Subcutaneous abdominal adipose tissue (tissue), 5 donors: ENCODE data around the gene ADGRA1.

ENCODE experiments used
- H3K27ac ChIP-seq: one replicate; pipeline ENCODE4 v1.7.0; 2013; ENCODE audit warnings: low read depth, mild to moderate bottlenecking, inconsistent platforms, low read length, moderate library complexity
- H3K27me3 ChIP-seq, 5 donors: one replicate each; pipeline ENCODE4 v1.7.0; 2013; ENCODE audit warnings: low read length in 5 of 5, inconsistent platforms in 1 of 5; ENCODE audit not compliant: control insufficient read depth in 5 of 5, insufficient read depth in 4 of 5
- H3K36me3 ChIP-seq, 5 donors: one replicate each; pipeline ENCODE4 v1.7.0; 2013; ENCODE audit warnings: low read length in 5 of 5; ENCODE audit not compliant: control insufficient read depth in 5 of 5, insufficient read depth in 5 of 5
- H3K4me1 ChIP-seq, 5 donors: one replicate each; pipeline ENCODE4 v1.7.0; 2013; ENCODE audit warnings: low read length in 5 of 5, mild to moderate bottlenecking in 3 of 5, moderate library complexity in 1 of 5; ENCODE audit not compliant: control insufficient read depth in 5 of 5, insufficient read depth in 5 of 5
- H3K4me3 ChIP-seq, 5 donors: one replicate each; pipeline ENCODE4 v1.7.0; 2013; ENCODE audit warnings: low read length in 5 of 5, low read depth in 1 of 5
- H3K9ac ChIP-seq, 5 donors: one replicate each; pipeline ENCODE4 v1.7.0; 2013; ENCODE audit warnings: low read length in 5 of 5, mild to moderate bottlenecking in 4 of 5, moderate library complexity in 3 of 5
- H3K9me3 ChIP-seq, 5 donors: one replicate each; pipeline ENCODE4 v1.7.0; 2013; ENCODE audit warnings: low read length in 5 of 5; ENCODE audit not compliant: control insufficient read depth in 5 of 5
- donor health status: healthy.
- donor health status: healthy.
- donor health status: healthy.
- donor health status: healthy.
- donor health status: healthy.

Gene ADGRA1

DNA sequence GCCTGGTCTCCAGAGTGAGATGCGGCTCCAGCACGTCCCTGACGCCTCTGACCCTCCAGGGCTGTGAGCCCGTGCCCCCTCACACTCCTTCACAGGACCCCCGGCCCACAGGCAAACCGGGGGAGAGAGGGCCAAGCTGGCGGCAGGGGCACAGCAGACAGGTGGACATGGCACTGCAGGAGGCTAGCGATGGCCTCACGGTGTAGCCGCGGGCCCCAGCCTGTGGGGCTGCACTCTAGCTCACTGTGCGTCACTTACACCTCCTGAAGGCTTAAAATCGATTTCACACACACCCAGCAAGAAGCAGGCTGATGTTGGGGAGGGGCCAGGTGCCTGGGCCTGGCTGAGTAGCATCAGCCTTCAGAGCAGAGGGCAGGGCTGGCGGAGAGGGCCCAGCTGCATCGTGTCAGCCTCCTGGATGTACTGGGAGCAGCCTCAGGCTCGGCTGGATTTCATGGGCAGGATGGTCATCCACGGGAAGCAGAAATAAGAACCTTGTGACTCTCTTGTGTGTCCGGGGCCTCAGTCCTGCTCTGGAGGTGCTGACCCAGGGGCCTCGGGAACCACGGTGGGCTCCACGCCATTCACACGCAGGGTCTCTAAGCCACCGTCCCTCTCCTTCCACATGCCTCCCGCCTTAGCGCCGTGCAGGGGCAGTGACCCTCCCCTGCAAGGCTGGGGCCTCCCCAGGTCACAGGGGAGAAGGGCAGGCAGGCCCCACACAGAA, 52.9 kb downstream of the ADGRA1 start:
- Histone ChIP-seq H3K9me3 (no peaks in the 10 kb centered on the region), H3K4me1 (peaks cover 0 to 3% (median 0%) of the 10 kb centered on the region in 5 donors), H3K27me3 (peaks cover 21 to 39% (median 28%) of the 10 kb centered on the region in 5 donors), H3K4me3 (no peak overlapping the region), H3K9ac (no peak overlapping the region), H3K36me3 (no peaks in the 10 kb centered on the region), H3K27ac (no peak overlapping the region)

DNA sequence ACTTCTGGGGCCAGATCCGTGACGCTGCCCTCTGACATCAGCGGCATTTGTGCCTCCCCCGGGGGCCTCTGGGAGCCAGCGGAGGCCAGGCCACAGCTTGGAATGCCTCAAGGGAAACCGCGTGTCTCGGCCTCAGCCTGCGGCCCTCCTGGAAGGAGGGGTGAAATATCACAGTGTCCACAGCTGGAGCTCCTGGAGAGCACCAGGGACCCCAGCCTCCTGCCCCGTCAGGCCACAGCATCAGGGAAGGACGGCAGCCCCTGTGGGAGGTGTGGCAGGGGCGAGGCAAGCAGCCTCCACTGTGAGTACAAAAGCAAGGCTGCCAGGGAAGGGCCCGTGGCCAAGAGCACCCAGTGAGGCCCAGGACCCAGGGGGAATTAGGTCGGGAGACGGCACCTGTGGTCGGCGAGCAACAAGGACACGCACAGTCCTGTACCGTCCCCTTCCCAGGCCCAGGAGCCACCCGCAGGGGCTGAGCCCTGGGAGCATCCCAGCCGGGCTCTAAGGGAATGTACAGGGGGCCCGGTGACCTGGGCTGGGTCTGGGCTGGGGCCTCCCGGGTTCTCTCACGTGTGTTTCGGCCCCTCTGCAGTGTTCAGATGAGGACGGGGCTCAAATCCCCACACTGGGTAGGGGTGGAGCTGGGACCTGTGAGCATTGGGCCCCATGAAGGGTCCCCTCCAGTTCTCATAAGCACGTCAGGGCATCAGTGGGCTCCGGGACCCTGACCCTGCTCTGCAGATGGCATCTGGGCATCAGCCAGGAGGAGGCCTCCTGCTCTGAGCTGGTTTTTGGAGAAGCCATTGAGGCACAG, 53.6 kb downstream of the ADGRA1 start:
- peaks cover 21 to 39% (median 28%) of the 10 kb centered on the region in 5 donors for H3K27me3 ChIP-seq
- no peak overlapping the region for H3K27ac ChIP-seq
- no peak overlapping the region for H3K9ac ChIP-seq
- no peaks in the 10 kb centered on the region for H3K9me3 ChIP-seq
- peaks cover 0 to 3% (median 0%) of the 10 kb centered on the region in 5 donors for H3K4me1 ChIP-seq
- H3K36me3 ChIP-seq = no peaks in the 10 kb centered on the region
- H3K4me3 ChIP-seq = no peak overlapping the region

DNA sequence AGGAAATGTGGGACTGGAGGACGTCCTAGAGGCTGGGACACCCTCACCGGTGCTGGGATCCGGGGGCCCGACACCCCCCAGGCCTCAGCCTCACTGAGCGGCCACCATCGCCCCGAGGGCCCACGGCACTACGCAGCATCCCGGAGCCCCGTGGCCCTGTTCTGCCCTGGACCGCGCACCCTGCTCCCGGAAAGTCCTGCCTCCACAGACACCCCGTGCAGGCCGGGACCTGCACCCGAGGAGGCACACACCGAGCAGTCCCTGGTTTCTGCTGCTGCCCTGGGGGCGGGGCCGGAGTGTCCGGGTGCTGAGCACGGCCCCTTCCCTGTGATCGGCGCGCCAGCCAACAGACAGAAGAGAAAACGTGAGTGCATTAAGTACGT, 54.2 kb downstream of the ADGRA1 start:
- Histone ChIP-seq H3K9me3 (peaks cover 0 to 4% (median 0%) of the 10 kb centered on the region in 5 donors), H3K4me1 (peaks cover 0 to 3% (median 0%) of the 10 kb centered on the region in 5 donors), H3K27ac (no peak overlapping the region), H3K4me3 (no peak overlapping the region), H3K27me3 (peaks cover 21 to 39% (median 28%) of the 10 kb centered on the region in 5 donors), H3K9ac (no peak overlapping the region), H3K36me3 (no peaks in the 10 kb centered on the region)

DNA sequence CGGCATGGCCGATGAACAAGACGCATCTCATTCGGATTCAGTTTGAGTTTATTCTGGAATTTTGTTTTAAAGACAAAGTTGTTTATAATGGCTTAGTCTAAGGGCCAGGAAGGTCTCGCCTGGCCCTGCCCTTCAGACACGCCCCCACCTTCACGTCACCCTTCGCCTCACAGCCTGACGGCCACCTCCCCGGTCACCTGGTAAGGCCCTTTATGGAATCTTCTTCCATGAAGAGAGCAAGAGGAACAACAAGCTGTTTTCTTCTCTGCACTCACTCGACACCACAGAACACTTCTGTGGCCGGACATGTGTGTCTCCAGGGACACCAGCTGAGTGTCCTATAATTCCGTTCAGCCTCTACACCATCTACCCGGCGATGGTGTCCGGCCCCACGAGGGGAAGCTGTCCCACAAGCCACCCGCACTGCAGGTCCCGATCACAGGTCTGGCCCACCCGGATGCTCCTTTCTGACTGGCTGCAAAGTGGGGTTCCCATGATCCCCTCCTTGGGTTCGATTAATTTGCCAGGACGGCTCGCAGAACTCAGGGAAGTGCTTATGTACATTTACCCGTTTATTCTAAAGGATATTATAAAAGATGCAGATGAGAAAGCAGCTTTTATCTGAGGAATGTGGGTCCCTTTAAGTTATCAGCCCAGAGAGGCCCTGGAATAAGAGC, 54.9 kb downstream of the ADGRA1 start:
- peaks cover 0 to 11% (median 6%) of the 10 kb centered on the region in 5 donors for H3K9me3 ChIP-seq
- H3K4me3 ChIP-seq = no peak overlapping the region
- peaks cover 21 to 39% (median 28%) of the 10 kb centered on the region in 5 donors for H3K27me3 ChIP-seq
- H3K27ac ChIP-seq = no peak overlapping the region
- H3K36me3 ChIP-seq = no peaks in the 10 kb centered on the region
- peaks cover 0 to 3% (median 0%) of the 10 kb centered on the region in 5 donors for H3K4me1 ChIP-seq
- H3K9ac ChIP-seq = no peak overlapping the region

DNA sequence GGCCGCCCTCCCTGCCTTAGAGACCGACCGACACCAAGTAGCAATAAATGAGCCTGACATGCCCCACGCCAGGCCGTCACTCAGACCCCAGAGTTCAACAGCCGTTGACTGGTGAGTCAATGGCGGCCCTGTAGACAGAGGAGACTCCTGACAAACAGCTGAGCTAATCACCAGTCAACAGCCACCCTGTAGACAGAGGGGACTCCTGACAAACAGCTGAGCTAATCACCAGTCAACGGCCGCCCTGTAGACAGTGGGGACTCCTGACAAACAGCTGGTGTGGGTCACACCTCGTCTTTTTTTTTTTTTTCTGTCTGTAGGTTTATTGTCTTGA, 55.4 kb downstream of the ADGRA1 start:
- Histone ChIP-seq H3K4me1 (peaks cover 0 to 3% (median 0%) of the 10 kb centered on the region in 5 donors), H3K27ac (no peak overlapping the region), H3K9me3 (peaks cover 0 to 16% (median 9%) of the 10 kb centered on the region in 5 donors), H3K36me3 (no peaks in the 10 kb centered on the region), H3K4me3 (no peak overlapping the region), H3K9ac (no peak overlapping the region), H3K27me3 (peaks cover 21 to 39% (median 28%) of the 10 kb centered on the region in 5 donors)

DNA sequence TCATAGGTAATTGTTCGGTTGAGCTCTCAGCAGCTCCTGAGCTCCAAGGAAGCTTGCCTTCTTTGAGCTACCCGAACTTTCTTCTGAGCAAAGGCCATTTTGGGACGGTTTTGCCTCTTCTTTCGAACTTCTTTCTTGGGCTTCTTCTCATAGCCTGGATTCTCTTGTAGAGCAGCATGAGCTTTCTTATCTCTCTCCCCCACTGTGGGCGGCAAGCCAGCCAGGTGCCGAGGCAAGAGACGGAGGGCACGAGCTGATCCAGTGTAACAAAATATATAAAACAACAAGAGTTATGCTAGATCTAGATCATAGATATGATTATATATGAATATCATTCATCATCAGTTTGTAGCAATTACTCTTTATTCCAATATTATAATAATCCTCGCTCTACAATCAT, 55.8 kb downstream of the ADGRA1 start:
- peaks cover 0 to 19% (median 10%) of the 10 kb centered on the region in 5 donors for H3K9me3 ChIP-seq
- H3K4me1 ChIP-seq = peaks cover 0 to 3% (median 0%) of the 10 kb centered on the region in 5 donors
- no peak overlapping the region for H3K27ac ChIP-seq
- H3K4me3 ChIP-seq = no peak overlapping the region
- no peaks in the 10 kb centered on the region for H3K36me3 ChIP-seq
- H3K9ac ChIP-seq = no peak overlapping the region
- peaks cover 21 to 39% (median 28%) of the 10 kb centered on the region in 5 donors for H3K27me3 ChIP-seq

DNA sequence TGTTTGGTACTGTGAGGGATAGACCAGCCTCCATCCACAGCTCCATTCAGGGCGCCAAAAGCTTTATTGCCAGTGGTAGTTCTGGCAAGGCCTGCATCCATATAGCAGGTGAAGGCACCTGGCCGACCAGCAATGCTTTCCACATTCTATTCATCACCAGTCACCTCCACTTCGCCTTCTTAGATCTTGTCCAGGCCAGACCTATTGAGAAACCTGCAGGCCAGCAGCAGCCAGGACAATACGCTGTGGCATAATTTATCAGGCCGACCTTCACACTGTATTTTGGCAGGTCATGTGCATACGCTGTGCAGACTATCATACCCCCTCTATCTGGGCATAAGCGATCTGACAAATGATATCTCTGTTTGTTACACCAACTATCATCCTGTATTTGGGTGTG, 57.0 kb downstream of the ADGRA1 start:
- Histone ChIP-seq H3K27ac (no peak overlapping the region), H3K36me3 (no peaks in the 10 kb centered on the region), H3K4me3 (no peak overlapping the region), H3K9ac (no peak overlapping the region), H3K27me3 (peaks cover 21 to 37% (median 25%) of the 10 kb centered on the region in 5 donors), H3K4me1 (peaks cover 0 to 3% (median 0%) of the 10 kb centered on the region in 5 donors), H3K9me3 (peaks cover 0 to 22% (median 11%) of the 10 kb centered on the region in 5 donors)

DNA sequence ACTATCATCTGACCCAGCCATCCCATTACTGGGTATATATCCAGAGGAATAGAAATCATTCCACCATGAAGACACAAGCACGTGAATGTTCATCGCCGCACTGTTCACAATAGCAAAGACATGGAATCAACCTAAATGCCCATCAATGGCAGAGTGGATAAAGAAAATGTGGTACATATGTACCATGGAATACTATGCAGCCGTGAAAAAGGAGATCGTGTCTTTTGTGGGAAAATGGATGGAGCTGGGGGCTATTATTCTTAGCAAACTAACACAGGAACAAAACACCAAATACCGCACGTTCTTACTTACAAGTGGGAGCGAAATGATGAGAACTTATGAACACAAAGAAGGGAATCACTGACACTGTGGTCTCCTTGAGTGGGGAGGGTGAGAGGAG, 62.5 kb downstream of the ADGRA1 start:
- no peak overlapping the region for H3K27ac ChIP-seq
- no peaks in the 10 kb centered on the region for H3K4me1 ChIP-seq
- no peaks in the 10 kb centered on the region for H3K36me3 ChIP-seq
- H3K9ac ChIP-seq = no peak overlapping the region
- peaks cover 0 to 27% (median 11%) of the 10 kb centered on the region in 5 donors for H3K9me3 ChIP-seq
- peaks cover 0 to 16% (median 3%) of the 10 kb centered on the region in 5 donors for H3K27me3 ChIP-seq
- no peak overlapping the region for H3K4me3 ChIP-seq

DNA sequence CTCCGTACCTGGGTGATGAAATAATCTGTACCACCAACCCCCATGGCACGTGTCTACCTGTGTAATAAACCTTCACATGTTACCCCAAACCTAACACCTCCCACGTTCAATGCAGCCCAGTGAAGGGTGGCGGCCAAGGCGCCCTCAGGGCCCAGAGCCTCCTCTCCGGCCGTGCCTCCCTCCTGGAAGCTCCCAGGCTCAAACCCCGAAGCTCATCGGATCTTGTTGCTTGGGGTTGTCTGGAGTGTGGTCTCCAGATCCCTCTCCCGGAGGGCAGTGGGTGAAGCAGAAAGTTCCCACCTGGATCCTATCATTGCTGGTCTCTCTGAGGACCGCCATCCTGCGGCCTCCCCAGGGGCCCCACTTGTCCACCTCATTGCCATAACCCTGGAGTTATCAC, 62.9 kb downstream of the ADGRA1 start:
- Histone ChIP-seq H3K4me3 (no peak overlapping the region), H3K27me3 (peaks cover 0 to 15% (median 3%) of the 10 kb centered on the region in 5 donors), H3K9ac (no peak overlapping the region), H3K36me3 (no peaks in the 10 kb centered on the region), H3K27ac (no peak overlapping the region), H3K4me1 (no peaks in the 10 kb centered on the region), H3K9me3 (peaks cover 0 to 27% (median 11%) of the 10 kb centered on the region in 5 donors)
